Loucy (cell line): Measurements from ENCODE around the gene TBC1D22A.
A peak's percentile ranks its signal among the peaks of the same experiment; 100 is the strongest.
"Not testable (repeated sequence)": the region's sequence is repeated elsewhere in the genome, so short reads cannot be mapped to it uniquely, and the experiment has no call there.

Experiments used
- H2AFZ ChIP-seq: fragments of 200-600 bp; sonication (generic); 2 replicates; pipeline ENCODE4 v1.6.0; 2016; ENCODE audit warnings: antibody characterized with exemption, mild to moderate bottlenecking, low read length, moderate library complexity
- H3F3A ChIP-seq: fragments of 200-600 bp; 2 replicates; pipeline ENCODE4 v1.6.0; 2016; ENCODE audit warnings: antibody characterized with exemption, low read depth, mild to moderate bottlenecking
- H3K27me3 ChIP-seq: fragments of 200-600 bp; sonication (generic); 2 replicates; pipeline ENCODE4 v1.6.1; 2014; ENCODE audit warnings: low read length, mild to moderate bottlenecking; ENCODE audit not compliant: insufficient read depth, poor library complexity, severe bottlenecking
- H3K36me3 ChIP-seq: fragments of 200-600 bp; sonication (generic); 2 replicates; pipeline ENCODE4 v1.6.1; 2016; ENCODE audit warnings: low read length; ENCODE audit not compliant: insufficient read depth
- H3K4me1 ChIP-seq: fragments of 200-600 bp; sonication (generic); 2 replicates; pipeline ENCODE4 v1.5.1; 2014; ENCODE audit warnings: low read length, mild to moderate bottlenecking; ENCODE audit not compliant: insufficient read depth, poor library complexity, severe bottlenecking
- H3K4me2 ChIP-seq: fragments of 200-600 bp; sonication (generic); 2 replicates; pipeline ENCODE4 v1.6.0; 2014; ENCODE audit warnings: antibody characterized with exemption, low read length, low read depth, mild to moderate bottlenecking; ENCODE audit not compliant: poor library complexity, severe bottlenecking
- H3K4me3 ChIP-seq: fragments of 200-600 bp; sonication (generic); 2 replicates; pipeline ENCODE4 v1.5.1; 2014; ENCODE audit warnings: low read length, mild to moderate bottlenecking, mixed read lengths; ENCODE audit not compliant: poor library complexity, severe bottlenecking
- H3K79me2 ChIP-seq: fragments of 200-600 bp; sonication (generic); 2 replicates; pipeline ENCODE4 v1.6.1; 2014; ENCODE audit warnings: low read length; ENCODE audit not compliant: insufficient read depth
- H3K9ac ChIP-seq: fragments of 200-600 bp; sonication (generic); 2 replicates; pipeline ENCODE4 v1.6.0; 2014; ENCODE audit warnings: mild to moderate bottlenecking, low read depth, low read length, moderate library complexity; ENCODE audit not compliant: poor library complexity, severe bottlenecking
- H3K9me2 ChIP-seq: fragments of 200-600 bp; sonication (generic); replicated peaks from 2 replicates; pipeline ENCODE4 v1.6.1; 2016; ENCODE audit warnings: low read depth, low read length, mixed read lengths
- H3K9me3 ChIP-seq: fragments of 200-600 bp; sonication (generic); 2 replicates; pipeline ENCODE4 v1.6.1; 2014; ENCODE audit warnings: mild to moderate bottlenecking, antibody characterized with exemption, low read length, low read depth; ENCODE audit not compliant: insufficient read depth
- H4K20me1 ChIP-seq: fragments of 200-600 bp; sonication (generic); 2 replicates; pipeline ENCODE4 v1.6.0; 2014; ENCODE audit warnings: antibody characterized with exemption, low read length, mild to moderate bottlenecking; ENCODE audit not compliant: insufficient read depth, poor library complexity, severe bottlenecking
- EZH2phosphoT487 ChIP-seq: fragments of 200-600 bp; IDR thresholded peaks from 2 replicates; pipeline ENCODE4 v1.6.1; 2018; ENCODE audit warnings: antibody characterized with exemption, mild to moderate bottlenecking, moderate library complexity, borderline replicate concordance
- TF ChIP-seq, protein P1 (sequence below): fragments of 200-600 bp; sonication (generic); conservative IDR thresholded peaks from 2 replicates; pipeline ENCODE4 v1.5.1; 2014; ENCODE audit warnings: mild to moderate bottlenecking, antibody characterized with exemption, low read length

Gene TBC1D22A

DNA sequence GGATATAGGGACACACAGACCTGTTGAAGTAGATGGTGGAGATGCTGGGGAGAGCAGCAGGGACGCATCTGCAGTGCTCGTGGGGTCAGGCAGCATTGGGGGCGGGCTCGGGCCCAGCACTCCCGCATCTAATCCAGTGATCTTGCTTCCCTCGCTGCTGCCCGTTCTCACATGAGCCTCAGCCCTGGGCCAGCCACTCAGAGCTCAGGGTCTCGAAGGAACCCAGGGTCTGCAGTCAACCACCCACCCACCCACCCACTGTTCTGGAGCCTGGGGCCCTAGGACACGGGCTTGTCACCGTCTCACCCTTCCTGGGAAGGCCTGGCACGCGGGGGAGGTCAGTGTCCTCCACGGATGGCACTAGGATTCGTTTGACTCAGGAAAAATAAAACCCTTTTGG is 406.0 kb downstream of the TBC1D22A start:
- no peaks in the 10 kb centered on the region for H3F3A ChIP-seq
- TF ChIP-seq, protein P1, sequence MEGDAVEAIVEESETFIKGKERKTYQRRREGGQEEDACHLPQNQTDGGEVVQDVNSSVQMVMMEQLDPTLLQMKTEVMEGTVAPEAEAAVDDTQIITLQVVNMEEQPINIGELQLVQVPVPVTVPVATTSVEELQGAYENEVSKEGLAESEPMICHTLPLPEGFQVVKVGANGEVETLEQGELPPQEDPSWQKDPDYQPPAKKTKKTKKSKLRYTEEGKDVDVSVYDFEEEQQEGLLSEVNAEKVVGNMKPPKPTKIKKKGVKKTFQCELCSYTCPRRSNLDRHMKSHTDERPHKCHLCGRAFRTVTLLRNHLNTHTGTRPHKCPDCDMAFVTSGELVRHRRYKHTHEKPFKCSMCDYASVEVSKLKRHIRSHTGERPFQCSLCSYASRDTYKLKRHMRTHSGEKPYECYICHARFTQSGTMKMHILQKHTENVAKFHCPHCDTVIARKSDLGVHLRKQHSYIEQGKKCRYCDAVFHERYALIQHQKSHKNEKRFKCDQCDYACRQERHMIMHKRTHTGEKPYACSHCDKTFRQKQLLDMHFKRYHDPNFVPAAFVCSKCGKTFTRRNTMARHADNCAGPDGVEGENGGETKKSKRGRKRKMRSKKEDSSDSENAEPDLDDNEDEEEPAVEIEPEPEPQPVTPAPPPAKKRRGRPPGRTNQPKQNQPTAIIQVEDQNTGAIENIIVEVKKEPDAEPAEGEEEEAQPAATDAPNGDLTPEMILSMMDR = no peak
- TF ChIP-seq EZH2phosphoT487 = no peak
- H3K4me2 ChIP-seq = no peak overlapping the region
- H4K20me1 ChIP-seq = no peaks in the 10 kb centered on the region
- no peaks in the 10 kb centered on the region for H3K9me3 ChIP-seq
- H3K27me3 ChIP-seq = no peaks in the 10 kb centered on the region
- no peaks in the 10 kb centered on the region; the same call in 1 of the 2 replicates for H3K36me3 ChIP-seq
- no peak overlapping the region for H2AFZ ChIP-seq
- no peaks in the 10 kb centered on the region for H3K9me2 ChIP-seq
- no peaks in the 10 kb centered on the region for H3K4me1 ChIP-seq
- no peak overlapping the region for H3K4me3 ChIP-seq
- H3K79me2 ChIP-seq = no peaks in the 10 kb centered on the region
- no peak overlapping the region for H3K9ac ChIP-seq

DNA sequence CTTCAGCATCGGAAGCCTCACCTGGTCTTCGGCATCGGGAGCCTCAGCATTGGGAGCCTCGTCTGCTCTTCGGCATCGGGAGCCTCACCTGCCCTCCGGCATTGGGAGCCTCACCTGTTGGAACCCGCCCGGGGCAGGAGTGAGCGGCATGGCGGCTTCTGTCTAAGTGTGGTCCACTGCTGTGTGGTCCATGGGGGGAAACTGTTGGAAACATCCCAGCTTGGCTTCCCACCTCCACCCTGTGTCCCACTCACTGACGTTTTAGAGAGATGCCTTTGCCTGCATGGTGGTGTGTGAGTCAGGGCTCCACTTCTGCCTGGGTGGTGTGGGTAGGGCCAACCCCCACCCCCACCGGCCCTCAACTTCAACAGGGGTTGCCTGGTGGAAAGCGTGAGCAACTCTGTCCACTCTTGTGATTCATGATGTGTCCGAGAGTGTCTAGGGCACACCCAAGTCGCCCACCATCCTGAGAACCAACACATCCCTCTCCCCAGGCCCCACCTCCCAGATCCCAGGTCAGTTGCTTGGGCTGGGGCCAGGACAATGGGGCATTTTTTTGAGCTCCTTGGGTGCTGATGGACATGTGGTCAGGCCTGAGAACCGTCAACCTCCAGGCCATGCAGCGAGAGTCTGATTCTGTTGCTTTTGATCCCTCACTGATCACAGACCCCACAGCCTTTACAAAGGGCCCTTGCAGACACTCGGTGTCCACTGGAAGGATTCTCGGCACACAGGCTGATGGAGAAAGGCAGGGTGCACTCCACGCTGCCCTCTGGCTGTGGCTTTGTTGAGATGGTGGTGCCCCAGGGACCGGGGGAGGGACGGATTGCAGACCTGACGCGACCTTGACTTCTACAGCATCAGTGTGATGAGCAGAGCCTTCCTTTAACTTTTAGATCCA is 406.7 kb downstream of the TBC1D22A start:
- no peaks in the 10 kb centered on the region for H3F3A ChIP-seq
- H3K4me3 ChIP-seq = no peak overlapping the region
- peaks cover 5% of the 10 kb centered on the region; the same call in 1 of the 2 replicates for H3K36me3 ChIP-seq
- H3K79me2 ChIP-seq = no peaks in the 10 kb centered on the region
- H3K9ac ChIP-seq = no peak overlapping the region
- H3K4me1 ChIP-seq = no peaks in the 10 kb centered on the region
- no peaks in the 10 kb centered on the region for H3K9me2 ChIP-seq
- H2AFZ ChIP-seq = no peak overlapping the region
- no peaks in the 10 kb centered on the region for H3K27me3 ChIP-seq
- no peak for TF ChIP-seq EZH2phosphoT487
- TF ChIP-seq, protein P1 = peak; percentile 50
- H4K20me1 ChIP-seq = no peaks in the 10 kb centered on the region
- H3K9me3 ChIP-seq = no peaks in the 10 kb centered on the region
- H3K4me2 ChIP-seq = no peak overlapping the region

DNA sequence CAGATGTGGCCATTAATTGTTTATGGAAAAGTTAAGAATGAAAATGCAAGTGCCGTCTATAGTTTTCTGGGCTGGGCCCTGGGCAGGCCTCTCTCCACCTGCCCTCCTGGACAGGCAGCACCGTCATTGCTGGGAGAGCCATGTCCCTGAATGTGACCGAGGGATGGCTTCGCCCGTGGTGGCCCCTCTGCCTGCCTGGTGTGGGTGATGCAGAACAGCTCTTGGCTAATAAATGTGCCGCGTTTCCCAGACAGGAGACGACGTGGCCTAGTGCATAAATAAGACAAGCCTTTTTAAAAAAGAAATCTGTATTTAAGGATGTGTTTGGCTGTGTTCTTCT is 407.3 kb downstream of the TBC1D22A start:
- no peaks in the 10 kb centered on the region for H3K9me3 ChIP-seq
- no peak overlapping the region for H3K4me2 ChIP-seq
- no peak overlapping the region for H3K4me3 ChIP-seq

DNA sequence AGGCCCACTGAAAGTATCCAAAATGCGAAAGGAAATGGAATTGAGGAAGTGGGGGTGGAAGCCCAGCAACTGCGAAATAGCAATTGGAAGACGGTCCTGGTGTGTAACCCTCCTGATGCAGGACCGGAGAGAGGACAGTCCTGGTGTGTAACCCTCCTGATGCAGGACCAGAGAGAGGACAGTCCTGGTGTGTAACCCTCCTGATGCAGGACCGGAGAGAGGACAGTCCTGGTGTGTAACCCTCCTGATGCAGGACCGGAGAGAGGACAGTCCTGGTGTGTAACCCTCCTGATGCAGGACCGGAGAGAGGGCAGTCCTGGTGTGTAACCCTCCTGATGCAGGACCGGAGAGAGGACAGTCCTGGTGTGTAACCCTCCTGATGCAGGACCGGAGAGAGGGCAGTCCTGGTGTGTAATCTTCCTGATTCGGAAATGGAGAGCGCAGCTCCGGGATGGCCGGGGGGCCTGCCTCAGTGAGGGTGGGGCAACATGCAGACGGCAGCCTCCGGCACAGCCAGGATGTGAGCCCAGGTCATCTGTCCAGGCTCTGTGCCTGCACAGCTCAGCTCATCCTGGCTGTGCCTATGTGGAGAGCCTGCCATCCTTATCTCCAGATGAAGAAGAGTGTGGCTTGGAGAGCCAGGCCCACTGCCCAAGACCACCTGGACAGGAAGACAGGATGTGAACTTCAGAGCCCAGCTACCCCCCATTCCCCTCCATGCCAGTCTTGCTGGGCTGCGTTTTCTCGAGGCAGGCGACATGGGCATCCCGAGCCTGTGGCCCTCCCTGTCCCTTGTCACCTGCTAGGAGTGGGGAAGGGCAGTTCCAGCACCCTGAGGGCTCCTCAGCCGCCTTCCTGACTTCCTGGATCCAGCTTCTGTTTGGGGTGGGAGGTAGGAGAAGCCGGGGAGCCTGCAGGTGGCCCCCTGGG is 408.3 kb downstream of the TBC1D22A start:
- not testable (repeated sequence) for H2AFZ ChIP-seq, H3K9me2 ChIP-seq, H3K9me3 ChIP-seq, H3K4me1 ChIP-seq, H3K27me3 ChIP-seq, H3K4me2 ChIP-seq, H3K36me3 ChIP-seq, H3K9ac ChIP-seq, H3F3A ChIP-seq, H3K4me3 ChIP-seq, H4K20me1 ChIP-seq, H3K79me2 ChIP-seq

More for the DNA sequence above, 407.3 kb downstream of the TBC1D22A start:
- H3K79me2 ChIP-seq = no peaks in the 10 kb centered on the region
- no peaks in the 10 kb centered on the region for H3F3A ChIP-seq
- H3K9ac ChIP-seq = no peak overlapping the region
- no peaks in the 10 kb centered on the region for H3K27me3 ChIP-seq
- H3K9me2 ChIP-seq = no peaks in the 10 kb centered on the region
- no peaks in the 10 kb centered on the region for H4K20me1 ChIP-seq
- no peaks in the 10 kb centered on the region for H3K4me1 ChIP-seq
- TF ChIP-seq EZH2phosphoT487 = no peak
- TF ChIP-seq, protein P1 = no peak
- peaks cover 10% of the 10 kb centered on the region; the same call in 1 of the 2 replicates for H3K36me3 ChIP-seq
- no peak overlapping the region for H2AFZ ChIP-seq
